Activated T-helper 1 cell treated with anti-CD3 and anti-CD28 coated beads, Interleukin-2, amount 50 U/mL, for 16 hours (primary cell): ENCODE data around the gene LAS1L.
A peak's percentile ranks its signal among the peaks of the same experiment; 100 is the strongest.
"Not testable (repeated sequence)": the region's sequence is repeated elsewhere in the genome, so short reads cannot be mapped to it uniquely, and the experiment has no call there.

Experiments
- DNase-seq, 2 donors: peaks; one replicate each; pipeline ENCODE4 v3.0.0-alpha.2; 2020; ENCODE audit warnings: low read depth in 1 of 2, low spot score in 1 of 2

The LAS1L gene

DNA sequence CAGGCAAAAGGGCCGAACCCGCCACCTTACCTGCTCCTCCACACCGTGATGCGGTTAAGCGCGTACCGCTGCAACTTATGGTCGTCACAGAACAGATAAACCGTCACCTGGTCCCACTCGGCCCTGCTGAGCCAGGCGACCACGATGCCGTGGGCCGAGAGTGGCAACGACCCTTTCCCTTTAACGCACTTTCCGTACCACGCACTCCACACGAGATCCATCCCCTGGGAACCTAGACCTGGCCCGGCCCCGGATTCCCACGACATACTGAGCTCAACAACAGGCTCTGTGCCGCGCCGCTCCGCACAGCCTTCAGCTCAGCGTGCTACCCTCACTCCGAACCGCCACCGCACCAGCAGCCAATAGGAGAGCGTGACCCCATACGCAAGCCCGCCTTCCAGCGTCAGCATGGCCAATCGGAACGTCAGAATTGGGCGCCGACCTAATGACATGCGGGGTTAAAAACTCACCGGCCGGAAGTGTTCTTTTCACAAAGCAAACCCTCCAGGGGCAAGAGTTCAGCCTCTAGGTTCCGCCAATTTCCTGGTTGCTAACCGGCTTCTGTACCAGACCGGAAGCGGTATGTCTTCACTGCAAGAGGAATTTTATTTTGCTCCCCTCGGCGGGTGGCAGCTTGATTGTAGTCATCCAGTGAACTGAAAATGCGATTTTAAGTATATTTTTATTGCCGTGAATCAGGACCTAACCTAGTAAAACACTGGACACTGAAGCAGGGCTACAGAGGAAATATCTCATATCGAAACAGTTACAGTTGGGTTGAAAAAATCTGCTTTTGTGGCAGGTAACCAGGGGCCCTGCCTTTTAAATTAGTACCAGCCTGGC, at the start of gene LAS1L:
TSS of gene LAS1L (minus strand) at position 338 of the 843 bp plus-strand sequence. CDS start at position 266, 72 bp downstream.
- peak; percentile 64 to 81 for DNase-seq

DNA sequence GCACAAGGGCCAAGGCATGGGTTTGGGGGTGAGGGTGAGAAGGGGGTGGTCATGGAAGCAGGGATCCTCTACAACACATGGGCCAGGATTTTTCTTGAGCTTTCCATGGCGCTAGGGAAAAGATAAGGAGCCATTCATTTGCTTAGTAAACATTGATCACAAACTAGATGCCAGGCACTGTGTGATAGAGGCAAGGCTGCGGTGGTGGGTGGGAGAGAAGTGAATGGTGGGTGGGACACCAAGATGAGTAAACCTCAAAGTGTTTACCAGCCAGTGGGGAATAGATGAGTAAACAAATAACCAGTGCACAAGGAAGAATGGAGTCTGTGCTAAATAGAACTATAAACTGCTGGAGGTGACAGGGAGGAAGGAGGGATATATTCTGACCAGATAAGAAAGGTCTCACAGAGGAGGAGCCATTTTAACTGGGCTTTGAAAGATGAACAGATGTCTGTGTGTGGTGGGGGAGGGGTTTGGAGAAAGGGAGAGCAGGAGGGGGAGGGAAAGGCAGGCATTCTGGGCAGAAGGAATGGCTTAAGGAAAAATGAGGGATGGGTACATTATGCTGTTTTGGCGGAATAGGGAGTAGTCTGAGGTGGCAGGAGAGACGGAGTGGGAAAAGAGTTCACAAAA, 48.0 kb upstream of the LAS1L start:
- no peak for DNase-seq

- peak in 1 of 2 donors; percentile 30 for DNase-seq
These were observed 47.2 kb upstream of the LAS1L start for GRCh38 chrX:65581661-65582339.

DNA sequence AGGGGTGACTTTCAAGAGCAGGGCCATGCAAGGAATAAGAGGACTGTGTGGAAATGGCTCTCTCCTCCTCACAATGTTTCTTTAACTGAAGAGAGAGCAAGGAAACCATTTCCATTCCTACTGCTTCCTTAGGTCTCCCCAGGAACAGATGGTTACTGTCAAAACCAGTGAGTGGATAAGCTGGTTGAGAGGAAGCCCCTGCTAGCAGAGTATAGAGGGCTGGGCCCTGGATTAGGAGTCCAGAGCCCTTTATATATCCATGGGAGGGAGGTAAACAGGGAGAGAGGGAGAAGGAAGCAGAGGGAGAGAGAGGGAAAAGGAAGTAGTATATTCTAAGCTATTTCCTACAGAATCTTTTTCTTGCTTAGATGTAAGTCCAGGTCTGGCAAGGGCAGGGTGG, 43.8 kb upstream of the LAS1L start:
- no peak for DNase-seq

GRCh38 chrX:65576160-65576559, 41.6 kb upstream of the LAS1L start:
- DNase-seq, result no peak

DNA sequence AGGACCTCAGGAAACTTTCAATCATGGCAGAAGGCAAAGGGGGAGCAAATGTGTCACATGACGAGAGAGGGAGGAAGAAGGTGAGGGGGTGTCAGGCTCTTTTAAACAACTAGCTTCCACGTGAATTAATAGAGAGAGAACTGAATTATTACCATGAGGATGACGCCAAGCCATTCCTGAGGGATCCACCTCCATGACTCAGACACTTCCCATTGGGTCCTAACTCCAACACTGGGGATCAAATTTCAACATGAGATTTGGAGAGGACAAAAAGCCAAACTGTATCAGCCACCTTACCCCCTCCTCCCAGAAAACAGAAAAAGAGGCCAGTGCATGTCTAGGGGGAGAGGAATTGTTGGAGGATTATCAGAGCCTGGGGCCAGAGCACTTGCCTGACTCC, 40.4 kb upstream of the LAS1L start:
- DNase-seq, result no peak

DNA sequence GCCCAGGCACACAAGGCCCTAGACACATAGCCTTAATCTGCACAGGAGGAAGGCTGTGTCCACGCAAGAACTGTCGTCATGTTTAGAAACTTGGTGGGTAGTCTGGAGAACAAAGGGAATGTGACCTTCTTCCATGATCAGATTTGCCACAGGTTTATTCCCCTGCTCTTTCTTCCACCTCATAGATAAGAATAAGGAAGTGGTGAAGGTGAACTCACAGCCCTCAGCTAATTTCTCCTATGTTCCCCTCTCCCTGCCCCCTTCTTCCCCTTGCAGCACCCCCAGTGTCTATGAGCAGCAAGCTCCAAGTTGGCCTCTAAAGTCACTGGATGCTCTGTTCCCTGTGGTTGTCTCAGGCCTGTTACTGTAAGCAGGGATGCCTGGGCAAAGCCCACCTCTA, 39.8 kb upstream of the LAS1L start:
- no peak for DNase-seq

- no peak for DNase-seq
These were observed 38.4 kb upstream of the LAS1L start for GRCh38 chrX:65572971-65573370.

GRCh38 chrX:65562850-65563249, 28.3 kb upstream of the LAS1L start:
- not testable (repeated sequence) for DNase-seq

GRCh38 chrX:65551489-65552339, 17.1 kb upstream of the LAS1L start:
- DNase-seq, result no peak

DNA sequence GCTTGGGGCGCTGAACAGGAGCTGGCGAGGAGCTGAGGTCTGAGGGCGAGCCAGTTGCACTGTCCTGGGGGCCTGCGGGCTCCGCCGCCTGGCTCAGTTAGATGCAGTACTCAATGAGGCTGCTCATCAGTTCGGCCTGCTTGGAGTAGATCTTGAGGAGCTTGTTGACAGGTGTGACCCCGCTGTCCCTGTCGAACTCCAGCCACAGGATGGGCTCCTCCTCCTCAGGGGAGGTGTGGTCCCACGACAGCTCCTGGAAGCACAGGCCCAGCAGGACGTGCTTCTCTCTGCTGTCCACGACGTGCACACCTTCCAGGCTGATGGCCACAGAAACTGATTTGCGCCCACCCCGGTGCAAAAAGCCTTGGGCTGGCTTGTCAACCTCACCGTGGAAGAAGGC, 16.5 kb upstream of the LAS1L start:
- no peak for DNase-seq

DNA sequence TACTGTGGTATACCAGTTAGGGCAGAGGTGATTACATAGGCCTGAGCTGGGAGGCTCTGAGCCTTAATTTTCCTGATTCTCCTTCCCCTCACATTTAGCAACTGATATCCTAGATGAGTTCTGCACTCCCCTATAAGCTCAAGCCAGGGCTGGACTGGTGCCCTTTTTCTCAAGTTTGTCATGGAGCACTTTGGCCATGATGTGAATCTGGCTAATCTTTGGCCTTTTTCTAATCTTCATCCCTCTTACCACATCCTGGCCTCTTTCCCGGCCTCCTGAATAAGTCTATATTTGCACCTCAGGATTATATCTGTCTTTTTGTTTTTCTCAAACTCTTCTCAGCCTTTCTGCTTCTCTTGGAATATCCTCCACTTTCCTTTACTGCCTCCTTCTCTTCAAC, 10.9 kb upstream of the LAS1L start:
- DNase-seq, result no peak

DNA sequence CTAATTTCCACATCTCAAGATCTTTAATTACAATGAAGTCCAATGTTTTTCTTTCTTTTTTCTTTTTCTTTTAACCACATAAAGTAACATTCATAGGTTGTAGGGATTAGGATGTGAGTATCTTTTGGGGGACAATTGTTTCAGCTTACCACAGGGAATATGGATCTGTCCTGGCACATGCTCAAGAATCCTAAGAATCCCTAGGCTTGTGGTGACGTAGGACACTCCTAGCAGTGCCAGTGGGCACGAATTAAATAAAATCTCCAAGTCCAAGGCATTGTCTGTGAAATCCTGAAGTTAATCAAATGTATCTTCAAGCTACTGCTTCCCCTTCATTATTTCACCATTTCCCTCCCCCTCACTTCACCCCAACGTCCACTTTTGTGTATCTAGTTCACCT, 2.6 kb upstream of the LAS1L start:
- no peak for DNase-seq

GRCh38 chrX:65536291-65536690, 1.7 kb upstream of the LAS1L start:
- no peak for DNase-seq

- no peak for DNase-seq
These were observed 2.6 kb downstream of the LAS1L start for GRCh38 chrX:65532016-65532415.

DNA sequence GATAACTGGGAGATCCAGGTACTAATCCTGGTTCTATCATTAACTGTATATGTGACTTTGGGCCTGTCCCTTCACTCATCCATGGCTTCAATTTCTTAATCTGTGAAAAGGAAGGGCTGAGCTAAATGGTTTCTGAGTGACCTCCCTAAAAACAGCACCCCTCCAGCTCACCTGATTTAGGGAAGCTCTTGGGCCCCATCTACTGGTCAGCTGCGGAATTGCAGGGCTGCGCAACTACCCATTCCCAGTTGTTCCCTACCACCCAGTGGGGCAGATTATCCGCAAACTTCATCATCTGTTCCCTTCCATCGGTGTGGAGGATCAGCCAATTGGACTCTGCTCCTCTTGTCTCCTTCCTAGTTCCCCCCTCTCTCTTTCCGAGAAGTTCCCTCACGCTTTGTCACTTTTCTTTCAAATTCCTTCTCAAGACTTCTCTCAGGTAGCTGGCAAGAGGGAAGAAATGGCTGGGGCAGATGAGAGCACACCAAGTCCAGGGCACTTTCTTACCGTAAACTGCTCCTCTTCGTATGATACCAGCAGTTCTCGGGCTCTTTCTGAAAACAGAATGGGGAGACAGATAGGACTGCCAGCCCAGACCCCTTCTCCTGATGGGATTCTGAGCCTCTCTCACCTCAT, 5.8 kb downstream of the LAS1L start:
- peak; percentile 28 to 45 for DNase-seq

DNA sequence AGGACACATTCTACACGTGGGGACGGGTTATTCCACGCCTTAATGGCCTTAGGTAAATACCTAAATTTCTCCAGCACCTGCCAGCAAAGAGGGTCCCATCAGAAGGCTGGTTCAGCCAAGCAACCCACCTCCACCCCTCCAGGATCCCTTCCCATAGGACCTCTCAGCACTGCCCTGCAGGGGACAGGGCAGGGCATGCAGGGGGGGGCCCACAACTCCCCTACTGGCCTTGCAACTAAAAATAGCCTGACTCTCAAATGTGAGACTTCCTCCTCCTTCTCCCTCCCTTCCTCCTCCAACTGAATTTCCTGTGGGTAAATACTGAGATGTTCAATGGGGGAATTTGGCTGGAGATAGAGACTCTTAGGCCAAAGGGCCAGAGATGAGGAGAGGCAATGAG, 6.3 kb downstream of the LAS1L start:
- DNase-seq, result no peak

DNA sequence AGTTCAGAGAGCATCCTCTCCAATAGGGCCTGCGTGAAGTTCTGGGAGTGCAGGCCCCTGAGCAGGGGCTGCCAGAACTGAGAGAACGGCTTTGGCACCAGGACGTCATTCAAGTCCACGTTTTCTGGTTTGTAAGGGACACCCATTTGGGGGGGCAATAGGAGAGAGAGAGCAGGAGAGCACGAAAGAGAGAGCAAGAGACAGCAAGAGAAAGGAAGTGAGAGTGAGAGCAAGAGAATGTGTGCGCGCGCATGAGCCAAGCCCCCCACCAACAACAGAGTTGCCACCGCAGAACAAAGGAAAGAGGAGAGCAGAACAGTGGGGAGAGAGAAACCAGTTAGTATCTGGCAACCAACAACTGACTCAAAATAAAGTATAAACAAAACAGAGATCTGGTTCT, 10.4 kb downstream of the LAS1L start:
- no peak for DNase-seq

- DNase-seq, result no peak
These were observed 11.7 kb downstream of the LAS1L start for GRCh38 chrX:65522739-65523372.

DNA sequence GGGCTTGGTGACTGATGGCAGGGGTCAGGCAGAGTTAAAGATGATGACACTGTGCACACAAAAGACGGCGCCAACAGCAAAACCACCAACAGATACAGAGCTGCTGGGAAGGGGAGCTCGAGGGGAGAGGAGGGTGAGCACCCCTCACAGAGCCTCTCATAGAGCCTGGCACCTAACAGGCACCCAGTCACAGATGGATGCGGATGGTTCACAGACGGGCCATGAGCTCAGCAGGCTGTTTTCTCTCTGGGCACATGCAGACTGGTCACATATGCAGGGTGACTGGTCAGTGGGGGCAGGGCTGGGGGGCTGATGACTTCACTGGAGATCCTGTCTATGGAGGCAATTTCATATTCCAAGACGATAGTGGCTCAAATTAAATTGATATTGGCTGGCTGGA, 15.1 kb downstream of the LAS1L start:
- DNase-seq, result not testable (repeated sequence)
